Panc1 (cell line): Measurements from ENCODE around the gene CWF19L1.

ENCODE experiments used
- POLR2AphosphoS5 ChIP-seq: IDR thresholded peaks from 2 replicates; pipeline ENCODE4 v1.6.1; 2012; ENCODE audit warnings: mild to moderate bottlenecking, low read depth, low read length, moderate library complexity
- TF ChIP-seq, protein P1 (sequence below): fragments of 450-650 bp; IDR thresholded peaks from 2 replicates; pipeline ENCODE4 v1.5.1; 2017; ENCODE audit warnings: mild to moderate bottlenecking

GRCh38 chr10:100303724-100304319 lies 36.4 kb upstream of the CWF19L1 start:
- TF ChIP-seq, protein P1, sequence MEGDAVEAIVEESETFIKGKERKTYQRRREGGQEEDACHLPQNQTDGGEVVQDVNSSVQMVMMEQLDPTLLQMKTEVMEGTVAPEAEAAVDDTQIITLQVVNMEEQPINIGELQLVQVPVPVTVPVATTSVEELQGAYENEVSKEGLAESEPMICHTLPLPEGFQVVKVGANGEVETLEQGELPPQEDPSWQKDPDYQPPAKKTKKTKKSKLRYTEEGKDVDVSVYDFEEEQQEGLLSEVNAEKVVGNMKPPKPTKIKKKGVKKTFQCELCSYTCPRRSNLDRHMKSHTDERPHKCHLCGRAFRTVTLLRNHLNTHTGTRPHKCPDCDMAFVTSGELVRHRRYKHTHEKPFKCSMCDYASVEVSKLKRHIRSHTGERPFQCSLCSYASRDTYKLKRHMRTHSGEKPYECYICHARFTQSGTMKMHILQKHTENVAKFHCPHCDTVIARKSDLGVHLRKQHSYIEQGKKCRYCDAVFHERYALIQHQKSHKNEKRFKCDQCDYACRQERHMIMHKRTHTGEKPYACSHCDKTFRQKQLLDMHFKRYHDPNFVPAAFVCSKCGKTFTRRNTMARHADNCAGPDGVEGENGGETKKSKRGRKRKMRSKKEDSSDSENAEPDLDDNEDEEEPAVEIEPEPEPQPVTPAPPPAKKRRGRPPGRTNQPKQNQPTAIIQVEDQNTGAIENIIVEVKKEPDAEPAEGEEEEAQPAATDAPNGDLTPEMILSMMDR, result peak; percentile 86
- TF ChIP-seq POLR2AphosphoS5, result no peak
